GM19395 (cell line): Measurements from ENCODE around the gene USO1.

Source experiments
- ATAC-seq: cut with Tn5 transposase; IDR thresholded peaks from one replicate; pipeline ENCODE4 v1.9.1; 2021; ENCODE audit warnings: mild to moderate bottlenecking, moderate library complexity; ENCODE audit not compliant: unreplicated experiment

Gene USO1

GRCh38 chr4:75841641-75842520 lies 117.5 kb downstream of the USO1 start:
- ATAC-seq = no peak

DNA sequence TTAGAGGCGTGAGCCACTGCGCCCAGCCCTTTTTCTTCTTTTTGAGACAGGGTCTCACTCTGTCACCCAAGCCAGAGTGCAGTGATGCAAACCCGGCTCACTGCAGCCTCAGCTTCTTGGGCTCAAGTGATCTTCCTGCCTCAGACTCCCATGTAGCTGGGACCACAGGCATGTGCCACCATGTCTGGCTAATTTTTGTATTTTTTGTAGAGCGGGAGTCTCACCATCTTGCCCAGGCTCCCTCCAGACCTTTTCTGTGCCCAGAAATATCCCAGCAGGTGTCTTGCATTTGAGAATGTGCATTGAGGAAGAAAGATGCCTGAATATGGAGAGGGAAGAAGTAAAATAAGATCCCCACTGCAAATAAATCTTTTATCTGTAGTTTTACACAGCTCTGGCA lies 119.2 kb downstream of the USO1 start:
- ATAC-seq = no peak

- ATAC-seq = no peak
Observed at GRCh38 chr4:75844151-75844662, 119.8 kb downstream of the USO1 start.

- no peak for ATAC-seq
Observed at GRCh38 chr4:75845992-75846391, 121.6 kb downstream of the USO1 start.

DNA sequence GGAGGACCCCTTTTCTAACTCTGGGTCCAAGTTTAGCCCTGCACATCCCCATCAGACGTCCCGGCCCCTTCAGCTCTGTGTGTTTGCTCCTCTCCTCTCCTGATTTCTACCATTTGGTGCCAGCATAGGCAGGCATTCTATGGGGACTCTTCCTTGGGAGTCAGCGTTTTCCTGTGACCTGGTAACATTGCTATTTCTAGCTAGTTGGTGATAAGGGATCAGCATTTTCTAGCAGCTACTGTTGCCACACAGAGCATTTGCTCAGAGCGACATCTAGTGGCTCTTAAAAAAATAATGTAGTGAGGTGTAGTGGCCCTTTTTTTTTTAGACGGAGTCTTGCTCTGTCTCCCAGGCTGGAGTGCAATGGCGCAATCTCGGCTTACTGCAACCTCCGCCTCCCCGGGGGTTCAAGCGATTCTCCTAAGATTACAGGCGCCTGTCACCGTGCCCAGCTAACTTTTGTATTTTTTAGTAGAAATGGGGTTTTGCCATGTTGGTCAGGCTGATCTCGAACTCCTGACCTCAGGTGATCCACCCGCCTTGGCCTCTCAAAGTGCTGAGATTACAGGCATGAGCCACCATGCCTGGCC lies 123.9 kb downstream of the USO1 start:
- peak; percentile 89 for ATAC-seq

DNA sequence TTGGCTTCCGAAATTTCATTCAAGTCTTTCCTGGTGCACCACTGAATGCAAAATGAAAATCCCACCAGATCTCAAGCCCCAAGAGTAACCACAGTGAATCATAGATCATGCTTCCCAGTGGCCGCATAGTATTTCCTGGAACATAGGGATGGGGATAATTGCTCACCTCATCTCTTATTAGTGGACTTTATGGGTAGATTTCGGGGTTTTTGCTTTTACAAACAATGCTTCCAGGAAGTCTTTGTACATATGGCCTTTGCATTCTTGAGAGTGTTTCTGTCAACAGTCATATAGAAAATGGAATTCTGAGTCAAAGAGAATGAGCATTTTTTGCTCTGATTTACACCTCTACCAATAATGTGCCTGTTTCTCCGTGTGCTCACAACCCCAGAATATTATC lies 124.5 kb downstream of the USO1 start:
- no peak for ATAC-seq

GRCh38 chr4:75849461-75849860 lies 125.1 kb downstream of the USO1 start:
- ATAC-seq = no peak

- no peak for ATAC-seq
Observed at GRCh38 chr4:75858721-75859120, 134.3 kb downstream of the USO1 start.

- no peak for ATAC-seq
Observed at GRCh38 chr4:75860606-75861005, 136.2 kb downstream of the USO1 start.
